ENCODE data around the gene STK10.

Gene STK10

DNA sequence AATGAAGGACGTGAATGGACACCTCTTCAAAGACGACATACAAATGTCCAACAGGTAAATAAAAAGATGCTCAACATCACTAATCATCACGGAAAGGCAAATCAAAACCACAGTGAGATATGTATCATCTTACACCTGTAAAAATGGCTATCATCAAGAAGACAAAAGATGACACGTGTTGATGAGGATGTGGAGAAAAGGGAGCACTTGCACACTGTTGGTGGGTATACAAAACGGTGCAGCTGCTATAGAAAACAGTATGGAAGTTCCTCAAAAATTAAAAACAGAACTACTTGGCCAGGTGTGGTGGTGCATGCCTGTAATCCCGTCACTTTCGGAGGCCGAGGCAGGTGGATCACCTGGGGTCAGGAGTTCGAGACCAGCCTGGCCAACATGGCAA, 47.9 kb downstream of the STK10 start:
- no peak overlapping the region for H3K4me3 ChIP-seq (ENCODE audit: control insufficient read depth, low read depth, low read length)
- no peak for DNase-seq (ENCODE audit: low read depth)
- TF ChIP-seq CTCF (IDR thresholded peaks at IDR 0.05; ENCODE audit: control insufficient read depth, insufficient read depth, low read depth, low read length, missing control alignments) = no peak

DNA sequence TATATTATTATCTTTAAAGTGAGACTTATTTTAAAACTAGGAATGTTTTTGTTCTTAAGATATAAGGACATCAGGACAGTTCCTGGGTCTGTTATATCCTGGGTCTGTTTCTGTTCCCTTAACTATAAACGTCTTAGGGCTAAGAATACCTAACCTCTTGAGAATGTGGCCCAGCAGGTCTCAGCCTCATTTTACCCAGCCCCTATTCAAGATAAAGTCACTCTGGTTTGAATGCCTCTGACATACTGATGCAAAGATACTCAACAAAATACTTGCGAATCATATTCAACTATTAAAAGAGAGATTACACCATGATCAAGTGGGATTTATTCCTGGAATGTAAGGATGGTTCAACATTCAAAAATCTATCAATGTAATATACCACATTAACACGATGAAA, 51.0 kb downstream of the STK10 start:
- DNase-seq (ENCODE audit: low read depth) = no peak
- no peak overlapping the region for H3K4me3 ChIP-seq (ENCODE audit: control insufficient read depth, low read depth, low read length)
- TF ChIP-seq CTCF (IDR thresholded peaks at IDR 0.05; ENCODE audit: control insufficient read depth, insufficient read depth, low read depth, low read length, missing control alignments) = no peak

- peak; percentile 98 for DNase-seq (ENCODE audit: low read depth)
- no peak for TF ChIP-seq CTCF (IDR thresholded peaks at IDR 0.05; ENCODE audit: control insufficient read depth, insufficient read depth, low read depth, low read length, missing control alignments)
- H3K4me3 ChIP-seq (ENCODE audit: control insufficient read depth, low read depth, low read length) = no peak overlapping the region
Observed at GRCh38 chr5:172133359-172134029, 54.5 kb downstream of the STK10 start.

- DNase-seq (ENCODE audit: low read depth) = no peak
- TF ChIP-seq CTCF (IDR thresholded peaks at IDR 0.05; ENCODE audit: control insufficient read depth, insufficient read depth, low read depth, low read length, missing control alignments) = no peak
Observed at GRCh38 chr5:172131690-172132089, 56.3 kb downstream of the STK10 start.

DNA sequence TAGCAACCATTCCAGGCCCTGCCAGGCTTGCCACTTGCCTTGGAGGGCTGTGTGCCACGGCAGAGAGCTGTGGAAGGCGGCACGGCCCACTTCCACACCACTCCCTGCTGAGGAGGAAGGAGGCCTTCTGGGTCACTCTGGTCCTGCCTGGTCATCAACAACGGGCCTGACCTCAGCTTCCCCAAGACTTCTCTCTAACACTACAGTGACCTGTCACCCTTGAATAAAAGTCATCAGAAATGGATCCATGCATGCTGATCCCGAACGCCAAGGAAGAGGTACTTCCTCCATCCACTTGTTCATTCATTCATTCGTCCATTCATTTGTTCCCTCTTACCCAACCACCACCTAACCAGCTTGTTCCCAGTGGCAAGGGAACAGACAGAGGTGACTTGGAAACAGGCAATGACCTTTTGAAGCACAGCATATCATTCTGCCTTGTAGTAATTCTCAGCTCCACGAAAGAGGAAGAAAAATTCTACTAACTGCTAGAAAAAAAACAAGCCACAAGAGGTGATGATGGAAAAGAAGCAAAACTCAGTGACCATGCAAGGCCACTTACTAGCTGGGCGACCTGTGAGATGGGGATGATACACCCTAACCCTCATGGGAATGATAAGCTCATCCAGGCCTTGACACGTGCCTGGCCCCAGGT, 58.6 kb downstream of the STK10 start:
- H3K4me3 ChIP-seq (ENCODE audit: control insufficient read depth, low read depth, low read length) = no peak overlapping the region
- TF ChIP-seq CTCF (IDR thresholded peaks at IDR 0.05; ENCODE audit: control insufficient read depth, insufficient read depth, low read depth, low read length, missing control alignments) = no peak
- no peak for DNase-seq (ENCODE audit: low read depth)

More at GRCh38 chr5:172131690-172132089, 56.3 kb downstream of the STK10 start:
- H3K4me3 ChIP-seq (ENCODE audit: control insufficient read depth, low read depth, low read length) = no peak overlapping the region

- no peak overlapping the region for H3K4me3 ChIP-seq (ENCODE audit: control insufficient read depth, low read depth, low read length)
- DNase-seq (ENCODE audit: low read depth) = no peak
- no peak for TF ChIP-seq CTCF (IDR thresholded peaks at IDR 0.05; ENCODE audit: control insufficient read depth, insufficient read depth, low read depth, low read length, missing control alignments)
Observed at GRCh38 chr5:172127581-172127980, 60.4 kb downstream of the STK10 start.
